Kidney (tissue), 14 donors: ENCODE results near the gene SHISA7. TPM values are rescaled to one million over a fixed set of nuclear protein-coding genes. Genes with fewer than 3 reads are reported as not detected.
"Not testable (repeated sequence)": the region's sequence is repeated elsewhere in the genome, so short reads cannot be mapped to it uniquely, and the experiment has no call there.

Experiments used
- DNase-seq, 5 donors: peaks; one replicate each; pipeline ENCODE4 v3.0.0-alpha.2; 2013 to 2020
- FAIRE-seq: peaks from 2 replicates; lab custom pipeline; 2012; peaks lifted over from hg19 to GRCh38; lab: Jason Lieb, UNC
- H3K27ac ChIP-seq, 2 donors: one replicate each; pipeline ENCODE4 v1.7.0; 2013; ENCODE audit warnings: low read depth in 2 of 2, low read length in 2 of 2, inconsistent platforms in 1 of 2
- H3K27me3 ChIP-seq: one replicate; pipeline ENCODE4 v1.7.1; 2013; ENCODE audit warnings: low read length, inconsistent platforms; ENCODE audit not compliant: control insufficient read depth, insufficient read depth
- H3K36me3 ChIP-seq, 3 donors: one replicate each; pipeline versions ENCODE4 v1.7.0 to v1.7.1; 2013; ENCODE audit warnings: low read length in 3 of 3, control low read depth in 1 of 3, inconsistent platforms in 1 of 3; ENCODE audit not compliant: insufficient read depth in 3 of 3, control insufficient read depth in 2 of 3
- H3K4me1 ChIP-seq, 3 donors: one replicate each; pipeline versions ENCODE4 v1.7.0 to v1.7.1; 2013; ENCODE audit warnings: low read length in 3 of 3, inconsistent platforms in 1 of 3, low read depth in 1 of 3; ENCODE audit not compliant: control insufficient read depth in 2 of 3, insufficient read depth in 2 of 3
- H3K4me3 ChIP-seq, 3 donors: one replicate each; pipeline versions ENCODE4 v1.7.0 to v1.8.1; 2013; ENCODE audit warnings: low read length in 3 of 3, control low read depth in 1 of 3, inconsistent platforms in 1 of 3
- H3K9ac ChIP-seq, 3 donors: one replicate each; pipeline versions ENCODE4 v1.7.0 to v1.7.1; 2013; ENCODE audit warnings: low read length in 3 of 3, control low read depth in 1 of 3, inconsistent platforms in 1 of 3
- H3K9me3 ChIP-seq, 3 donors: one replicate each; pipeline versions ENCODE4 v1.7.0 to v1.7.1; 2013; ENCODE audit warnings: low read length in 3 of 3, control low read depth in 1 of 3, inconsistent platforms in 1 of 3; ENCODE audit not compliant: control insufficient read depth in 2 of 3, insufficient read depth in 1 of 3
- intact Hi-C: fragments of 100-400 bp; cut with DNase I; formaldehyde crosslinking; loops from one replicate; pipeline ENCODE4 v1.11.1; 2022
- polyA plus RNA-seq: library from polyadenylated mRNA; stranded (reverse); fragments of 350-450 nt; fragmentation: Illumina TruSeq; extraction: RNeasy Lipid Tissue Mini Kit (QIAGEN cat#74804); gene quantifications from one replicate; pipeline ENCODE4 v1.2.3, GENCODE V29; 2014; ENCODE audit warnings: low read depth, low replicate concordance; ENCODE audit not compliant: insufficient read depth
- total RNA-seq: library from RNA; stranded (reverse); fragmentation: NEBNext Ultra II Directional; extraction: Animal tissue kit (Norgen Biotek cat#: 25700); gene quantifications from one replicate; pipeline ENCODE4 v1.2.1, GENCODE V29; 2021
- TF ChIP-seq, protein P1 (sequence below): IDR thresholded peaks from 3 replicates; pipeline ENCODE4 v1.5.1; 2012; ENCODE audit warnings: mild to moderate bottlenecking, moderate library complexity, borderline replicate concordance; ENCODE audit not compliant: insufficient read depth; ENCODE audit errors: extremely low read depth
- donor health status: control.
- donor health status: control.
- donor health status: control.
- donor health status: control.
- donor health status: control.
- donor health status: DM: yes; HTN: yes; CAD: no.
- donor health status: Normal renal cell carcinoma (clear cell type).

The SHISA7 gene
- total and polyA plus RNA-seq, 2 donors from 2014 or later: not detected

DNA sequence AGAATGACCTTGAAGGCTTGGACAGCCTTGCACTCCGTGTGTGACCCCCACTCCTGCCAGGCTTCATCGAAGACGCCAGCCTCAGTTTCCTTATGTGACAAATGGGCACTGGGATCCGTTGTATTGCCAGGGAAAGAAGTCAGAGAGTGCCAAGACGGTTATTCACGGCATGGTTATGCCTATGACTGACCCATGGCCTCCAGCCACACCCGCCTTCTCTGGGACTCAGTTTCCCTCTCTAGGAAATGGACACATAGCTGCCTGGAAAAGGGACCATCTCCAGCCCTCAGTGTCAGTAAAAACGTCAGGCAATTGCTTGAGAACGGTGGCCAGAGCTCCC, 34.6 kb downstream of the SHISA7 start:
- no peaks in the 10 kb centered on the region for H3K27me3 ChIP-seq

GRCh38 chr19:55407800-55408532, 35.1 kb downstream of the SHISA7 start:
- peak overlapping the region; percentile 68 to 85 (median 77) for H3K4me3 ChIP-seq
- peak; percentile 87 for FAIRE-seq

More for the DNA sequence above, 34.6 kb downstream of the SHISA7 start:
- intact Hi-C loops: no loop called here
- H3K4me1 ChIP-seq: peaks cover 0 to 9% (median 6%) of the 10 kb centered on the region in 3 donors
- peak overlapping the region; percentile 66 to 92 for H3K27ac ChIP-seq
- H3K4me3 ChIP-seq: peak overlapping the region; percentile 68 to 85 (median 77)
- H3K9ac ChIP-seq: peak overlapping the region in 2 of 3 donors; percentile 46 to 62
- no peaks in the 10 kb centered on the region for H3K9me3 ChIP-seq
- H3K36me3 ChIP-seq: peaks cover 0 to 3% (median 2%) of the 10 kb centered on the region in 3 donors
- FAIRE-seq: no peak
- TF ChIP-seq, protein P1, sequence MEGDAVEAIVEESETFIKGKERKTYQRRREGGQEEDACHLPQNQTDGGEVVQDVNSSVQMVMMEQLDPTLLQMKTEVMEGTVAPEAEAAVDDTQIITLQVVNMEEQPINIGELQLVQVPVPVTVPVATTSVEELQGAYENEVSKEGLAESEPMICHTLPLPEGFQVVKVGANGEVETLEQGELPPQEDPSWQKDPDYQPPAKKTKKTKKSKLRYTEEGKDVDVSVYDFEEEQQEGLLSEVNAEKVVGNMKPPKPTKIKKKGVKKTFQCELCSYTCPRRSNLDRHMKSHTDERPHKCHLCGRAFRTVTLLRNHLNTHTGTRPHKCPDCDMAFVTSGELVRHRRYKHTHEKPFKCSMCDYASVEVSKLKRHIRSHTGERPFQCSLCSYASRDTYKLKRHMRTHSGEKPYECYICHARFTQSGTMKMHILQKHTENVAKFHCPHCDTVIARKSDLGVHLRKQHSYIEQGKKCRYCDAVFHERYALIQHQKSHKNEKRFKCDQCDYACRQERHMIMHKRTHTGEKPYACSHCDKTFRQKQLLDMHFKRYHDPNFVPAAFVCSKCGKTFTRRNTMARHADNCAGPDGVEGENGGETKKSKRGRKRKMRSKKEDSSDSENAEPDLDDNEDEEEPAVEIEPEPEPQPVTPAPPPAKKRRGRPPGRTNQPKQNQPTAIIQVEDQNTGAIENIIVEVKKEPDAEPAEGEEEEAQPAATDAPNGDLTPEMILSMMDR: no peak
- DNase-seq: no peak

DNA sequence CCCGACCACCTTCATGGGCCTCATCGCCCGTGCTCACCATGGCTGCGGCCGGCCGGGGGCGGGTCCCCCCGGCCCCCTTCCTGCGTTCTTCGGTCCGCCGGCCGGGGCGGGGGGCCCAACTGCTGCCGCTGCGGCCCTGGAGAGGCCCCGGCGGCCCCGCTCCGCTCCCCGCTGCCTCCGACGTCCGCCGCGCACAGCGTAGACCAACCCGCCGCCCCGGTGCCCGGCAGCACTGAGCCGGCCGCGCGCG, 35.6 kb downstream of the SHISA7 start, which contains the start of gene UBE2S:
UBE2S (minus strand) TSS at position 239 of the 250 bp plus-strand sequence; CDS start at position 40, 199 bp downstream.
- FAIRE-seq, H3K4me1 ChIP-seq, DNase-seq, H3K36me3 ChIP-seq, H3K9me3 ChIP-seq, H3K27me3 ChIP-seq, intact Hi-C loops: not testable (repeated sequence)
- peak within 1 kb of the TSS; percentile 98 for H3K27ac ChIP-seq
- H3K4me3 ChIP-seq: peak within 1 kb of the TSS; percentile 68 to 85 (median 77)
- H3K9ac ChIP-seq: peak within 1 kb of the TSS; percentile 61 to 82 (median 62)

More at GRCh38 chr19:55407800-55408532, 35.1 kb downstream of the SHISA7 start:
- no peaks in the 10 kb centered on the region for H3K9me3 ChIP-seq
- peak; percentile 99 to 100 (median 100) for DNase-seq
- peaks cover 0 to 9% (median 6%) of the 10 kb centered on the region in 3 donors for H3K4me1 ChIP-seq
- TF ChIP-seq, protein P1: no peak
- H3K27ac ChIP-seq: peak overlapping the region; percentile 98
- no peaks in the 10 kb centered on the region for H3K27me3 ChIP-seq
- peak overlapping the region in 2 of 3 donors; percentile 46 to 62 for H3K9ac ChIP-seq
- intact Hi-C loops: no loop called here
- peaks cover 0 to 5% (median 5%) of the 10 kb centered on the region in 3 donors for H3K36me3 ChIP-seq

DNA sequence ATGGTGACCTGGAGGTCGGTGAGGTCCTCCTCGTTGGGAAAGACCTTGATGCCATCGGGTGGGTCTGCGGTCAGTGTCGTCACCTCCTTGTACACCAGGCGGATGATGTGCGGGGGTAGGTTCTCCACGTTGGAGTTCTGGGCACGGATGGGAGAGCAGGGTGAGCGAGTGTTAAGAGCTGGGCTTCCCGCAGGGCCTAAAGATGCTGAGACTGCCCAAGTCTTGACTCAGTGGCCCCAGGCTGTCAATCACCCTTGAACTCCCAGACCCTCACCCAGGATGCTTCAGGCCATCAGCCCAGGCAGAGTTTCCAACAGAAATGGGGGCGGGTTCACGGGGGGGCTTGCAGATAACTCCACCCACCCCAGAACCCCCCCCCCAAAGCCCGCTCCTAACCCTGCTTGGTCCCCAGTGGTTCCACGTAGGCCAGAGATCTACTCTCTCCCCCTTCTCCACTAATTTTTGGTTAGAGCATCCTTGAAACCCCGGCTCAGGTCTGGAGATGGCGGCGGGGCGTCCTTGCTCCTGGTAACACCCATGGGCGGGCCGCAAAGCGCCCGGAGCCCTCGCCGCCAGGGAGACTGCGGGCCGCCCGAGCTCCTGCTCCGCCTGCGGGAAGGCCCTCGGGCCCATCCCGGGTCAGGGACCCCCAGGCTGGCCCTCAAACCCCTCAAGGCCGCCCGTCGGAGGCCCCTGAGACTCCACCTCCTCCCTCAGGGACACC, 36.1 kb downstream of the SHISA7 start:
- FAIRE-seq (no peak), DNase-seq (peak in 4 of 5 donors; percentile 20 to 85 (median 62))
- no peaks in the 10 kb centered on the region for H3K9me3 ChIP-seq
- intact Hi-C loops: no loop called here
- H3K4me1 ChIP-seq: peaks cover 0 to 9% (median 6%) of the 10 kb centered on the region in 3 donors
- TF ChIP-seq, protein P1: no peak
- peak overlapping the region; percentile 98 for H3K27ac ChIP-seq
- no peaks in the 10 kb centered on the region for H3K27me3 ChIP-seq
- H3K4me3 ChIP-seq: peak overlapping the region; percentile 57 to 68 (median 57)
- peaks cover 0 to 14% (median 8%) of the 10 kb centered on the region in 3 donors for H3K36me3 ChIP-seq
- H3K9ac ChIP-seq: peak overlapping the region; percentile 33 to 82 (median 61)
